GM23338 (cell line): ENCODE results near the gene UTP3.
"Not testable (repeated sequence)": the region's sequence is repeated elsewhere in the genome, so short reads cannot be mapped to it uniquely, and the experiment has no call there.

ENCODE experiments used
- CREB1 ChIP-seq: fragments of 250-450 bp; sonication (Bioruptor Pico); IDR thresholded peaks from 2 replicates; pipeline ENCODE4 v1.5.0; 2020; ENCODE audit warnings: low read depth, mild to moderate bottlenecking, moderate library complexity
- EZH2 ChIP-seq: fragments of 200-600 bp; sonication (generic); IDR thresholded peaks from one replicate; pipeline ENCODE4 v1.8.0; 2017; ENCODE audit warnings: antibody characterized with exemption, mild to moderate bottlenecking, low read depth; ENCODE audit not compliant: unreplicated experiment
- EZH2phosphoT487 ChIP-seq: fragments of 200-600 bp; sonication (generic); IDR thresholded peaks from one replicate; pipeline ENCODE4 v1.8.1; 2018; ENCODE audit warnings: antibody characterized with exemption; ENCODE audit not compliant: unreplicated experiment
- JUNB ChIP-seq: IDR thresholded peaks from one replicate; pipeline ENCODE4 v1.6.1; 2016; ENCODE audit warnings: antibody characterized with exemption; ENCODE audit not compliant: unreplicated experiment
- NANOG ChIP-seq: IDR thresholded peaks from 2 replicates; pipeline ENCODE4 v1.6.1; 2016; ENCODE audit warnings: antibody characterized with exemption, borderline replicate concordance
- POLR2AphosphoS5 ChIP-seq: IDR thresholded peaks from 2 replicates; pipeline ENCODE4 v1.6.1; 2016; ENCODE audit warnings: antibody characterized with exemption, low read depth
- STAT1 ChIP-seq: IDR thresholded peaks from one replicate; pipeline ENCODE4 v1.6.1; 2016; ENCODE audit warnings: antibody characterized with exemption; ENCODE audit not compliant: unreplicated experiment
- ZNF114 ChIP-seq: fragments of 250-450 bp; sonication (Bioruptor Pico); IDR thresholded peaks from 2 replicates; pipeline ENCODE4 v1.5.0; 2020; ENCODE audit warnings: mild to moderate bottlenecking, moderate library complexity
- ZNF331 ChIP-seq: fragments of 250-450 bp; sonication (Bioruptor Pico); IDR thresholded peaks from 2 replicates; pipeline ENCODE4 v1.5.0; 2020; ENCODE audit warnings: low read depth, mild to moderate bottlenecking, moderate library complexity
- TF ChIP-seq, protein P1 (sequence below), 2 experiments: fragments of 200-600 bp in 1 of 2; sonication (generic) in 1 of 2; conservative IDR thresholded peaks; 2 replicates each; pipeline versions ENCODE4 v1.5.1 to v1.6.1; 2016 to 2017; ENCODE audit warnings: antibody characterized with exemption in 2 of 2, low read depth in 2 of 2, mild to moderate bottlenecking in 2 of 2, moderate library complexity in 1 of 2
- TF ChIP-seq, protein P2 (sequence below): IDR thresholded peaks from one replicate; pipeline ENCODE4 v1.6.1; 2018; ENCODE audit warnings: antibody characterized with exemption; ENCODE audit not compliant: unreplicated experiment
- TF ChIP-seq, protein P3 (sequence below): IDR thresholded peaks from 2 replicates; pipeline ENCODE4 v1.6.1; 2016; ENCODE audit warnings: antibody characterized with exemption
- TF ChIP-seq, protein P4 (sequence below): fragments of 250-450 bp; sonication (Bioruptor Pico); IDR thresholded peaks from 2 replicates; pipeline ENCODE4 v1.5.0; 2020; ENCODE audit warnings: mild to moderate bottlenecking, moderate library complexity

DNA sequence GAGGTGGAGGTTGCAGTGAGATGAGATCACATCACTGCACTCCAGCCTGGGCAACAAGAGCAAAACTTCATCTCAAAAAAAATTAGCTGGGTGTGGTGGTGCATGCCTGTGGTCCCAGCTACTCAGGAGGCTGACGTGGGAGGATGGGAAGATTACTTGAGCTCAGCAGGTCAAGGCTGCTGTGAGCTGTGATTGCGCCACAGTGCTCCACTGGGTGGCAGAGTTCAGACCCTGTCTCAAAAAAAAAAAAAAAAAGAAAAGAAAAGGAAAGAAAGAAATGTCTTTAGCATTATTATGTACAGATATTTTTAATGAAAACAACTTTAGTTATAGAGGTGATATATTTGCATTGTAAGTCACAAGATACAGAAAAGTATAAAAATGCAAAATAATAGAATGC lies 47.6 kb downstream of the UTP3 start:
- TF ChIP-seq, protein P1, sequence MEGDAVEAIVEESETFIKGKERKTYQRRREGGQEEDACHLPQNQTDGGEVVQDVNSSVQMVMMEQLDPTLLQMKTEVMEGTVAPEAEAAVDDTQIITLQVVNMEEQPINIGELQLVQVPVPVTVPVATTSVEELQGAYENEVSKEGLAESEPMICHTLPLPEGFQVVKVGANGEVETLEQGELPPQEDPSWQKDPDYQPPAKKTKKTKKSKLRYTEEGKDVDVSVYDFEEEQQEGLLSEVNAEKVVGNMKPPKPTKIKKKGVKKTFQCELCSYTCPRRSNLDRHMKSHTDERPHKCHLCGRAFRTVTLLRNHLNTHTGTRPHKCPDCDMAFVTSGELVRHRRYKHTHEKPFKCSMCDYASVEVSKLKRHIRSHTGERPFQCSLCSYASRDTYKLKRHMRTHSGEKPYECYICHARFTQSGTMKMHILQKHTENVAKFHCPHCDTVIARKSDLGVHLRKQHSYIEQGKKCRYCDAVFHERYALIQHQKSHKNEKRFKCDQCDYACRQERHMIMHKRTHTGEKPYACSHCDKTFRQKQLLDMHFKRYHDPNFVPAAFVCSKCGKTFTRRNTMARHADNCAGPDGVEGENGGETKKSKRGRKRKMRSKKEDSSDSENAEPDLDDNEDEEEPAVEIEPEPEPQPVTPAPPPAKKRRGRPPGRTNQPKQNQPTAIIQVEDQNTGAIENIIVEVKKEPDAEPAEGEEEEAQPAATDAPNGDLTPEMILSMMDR (conservative IDR thresholded peaks at IDR 0.05; ENCODE audit: low read depth in 2 of 2), result peak; percentile 55
- not testable (repeated sequence) for TF ChIP-seq POLR2AphosphoS5; NANOG; CREB1 (CRISPR knock-in tag); EZH2; EZH2phosphoT487; STAT1; JUNB; ZNF114; ZNF331 (CRISPR knock-in tag)
- TF ChIP-seq, protein P2, sequence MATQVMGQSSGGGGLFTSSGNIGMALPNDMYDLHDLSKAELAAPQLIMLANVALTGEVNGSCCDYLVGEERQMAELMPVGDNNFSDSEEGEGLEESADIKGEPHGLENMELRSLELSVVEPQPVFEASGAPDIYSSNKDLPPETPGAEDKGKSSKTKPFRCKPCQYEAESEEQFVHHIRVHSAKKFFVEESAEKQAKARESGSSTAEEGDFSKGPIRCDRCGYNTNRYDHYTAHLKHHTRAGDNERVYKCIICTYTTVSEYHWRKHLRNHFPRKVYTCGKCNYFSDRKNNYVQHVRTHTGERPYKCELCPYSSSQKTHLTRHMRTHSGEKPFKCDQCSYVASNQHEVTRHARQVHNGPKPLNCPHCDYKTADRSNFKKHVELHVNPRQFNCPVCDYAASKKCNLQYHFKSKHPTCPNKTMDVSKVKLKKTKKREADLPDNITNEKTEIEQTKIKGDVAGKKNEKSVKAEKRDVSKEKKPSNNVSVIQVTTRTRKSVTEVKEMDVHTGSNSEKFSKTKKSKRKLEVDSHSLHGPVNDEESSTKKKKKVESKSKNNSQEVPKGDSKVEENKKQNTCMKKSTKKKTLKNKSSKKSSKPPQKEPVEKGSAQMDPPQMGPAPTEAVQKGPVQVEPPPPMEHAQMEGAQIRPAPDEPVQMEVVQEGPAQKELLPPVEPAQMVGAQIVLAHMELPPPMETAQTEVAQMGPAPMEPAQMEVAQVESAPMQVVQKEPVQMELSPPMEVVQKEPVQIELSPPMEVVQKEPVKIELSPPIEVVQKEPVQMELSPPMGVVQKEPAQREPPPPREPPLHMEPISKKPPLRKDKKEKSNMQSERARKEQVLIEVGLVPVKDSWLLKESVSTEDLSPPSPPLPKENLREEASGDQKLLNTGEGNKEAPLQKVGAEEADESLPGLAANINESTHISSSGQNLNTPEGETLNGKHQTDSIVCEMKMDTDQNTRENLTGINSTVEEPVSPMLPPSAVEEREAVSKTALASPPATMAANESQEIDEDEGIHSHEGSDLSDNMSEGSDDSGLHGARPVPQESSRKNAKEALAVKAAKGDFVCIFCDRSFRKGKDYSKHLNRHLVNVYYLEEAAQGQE, result not testable (repeated sequence)
- TF ChIP-seq, protein P3, sequence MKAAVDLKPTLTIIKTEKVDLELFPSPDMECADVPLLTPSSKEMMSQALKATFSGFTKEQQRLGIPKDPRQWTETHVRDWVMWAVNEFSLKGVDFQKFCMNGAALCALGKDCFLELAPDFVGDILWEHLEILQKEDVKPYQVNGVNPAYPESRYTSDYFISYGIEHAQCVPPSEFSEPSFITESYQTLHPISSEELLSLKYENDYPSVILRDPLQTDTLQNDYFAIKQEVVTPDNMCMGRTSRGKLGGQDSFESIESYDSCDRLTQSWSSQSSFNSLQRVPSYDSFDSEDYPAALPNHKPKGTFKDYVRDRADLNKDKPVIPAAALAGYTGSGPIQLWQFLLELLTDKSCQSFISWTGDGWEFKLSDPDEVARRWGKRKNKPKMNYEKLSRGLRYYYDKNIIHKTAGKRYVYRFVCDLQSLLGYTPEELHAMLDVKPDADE, result not testable (repeated sequence)
- TF ChIP-seq, protein P4, sequence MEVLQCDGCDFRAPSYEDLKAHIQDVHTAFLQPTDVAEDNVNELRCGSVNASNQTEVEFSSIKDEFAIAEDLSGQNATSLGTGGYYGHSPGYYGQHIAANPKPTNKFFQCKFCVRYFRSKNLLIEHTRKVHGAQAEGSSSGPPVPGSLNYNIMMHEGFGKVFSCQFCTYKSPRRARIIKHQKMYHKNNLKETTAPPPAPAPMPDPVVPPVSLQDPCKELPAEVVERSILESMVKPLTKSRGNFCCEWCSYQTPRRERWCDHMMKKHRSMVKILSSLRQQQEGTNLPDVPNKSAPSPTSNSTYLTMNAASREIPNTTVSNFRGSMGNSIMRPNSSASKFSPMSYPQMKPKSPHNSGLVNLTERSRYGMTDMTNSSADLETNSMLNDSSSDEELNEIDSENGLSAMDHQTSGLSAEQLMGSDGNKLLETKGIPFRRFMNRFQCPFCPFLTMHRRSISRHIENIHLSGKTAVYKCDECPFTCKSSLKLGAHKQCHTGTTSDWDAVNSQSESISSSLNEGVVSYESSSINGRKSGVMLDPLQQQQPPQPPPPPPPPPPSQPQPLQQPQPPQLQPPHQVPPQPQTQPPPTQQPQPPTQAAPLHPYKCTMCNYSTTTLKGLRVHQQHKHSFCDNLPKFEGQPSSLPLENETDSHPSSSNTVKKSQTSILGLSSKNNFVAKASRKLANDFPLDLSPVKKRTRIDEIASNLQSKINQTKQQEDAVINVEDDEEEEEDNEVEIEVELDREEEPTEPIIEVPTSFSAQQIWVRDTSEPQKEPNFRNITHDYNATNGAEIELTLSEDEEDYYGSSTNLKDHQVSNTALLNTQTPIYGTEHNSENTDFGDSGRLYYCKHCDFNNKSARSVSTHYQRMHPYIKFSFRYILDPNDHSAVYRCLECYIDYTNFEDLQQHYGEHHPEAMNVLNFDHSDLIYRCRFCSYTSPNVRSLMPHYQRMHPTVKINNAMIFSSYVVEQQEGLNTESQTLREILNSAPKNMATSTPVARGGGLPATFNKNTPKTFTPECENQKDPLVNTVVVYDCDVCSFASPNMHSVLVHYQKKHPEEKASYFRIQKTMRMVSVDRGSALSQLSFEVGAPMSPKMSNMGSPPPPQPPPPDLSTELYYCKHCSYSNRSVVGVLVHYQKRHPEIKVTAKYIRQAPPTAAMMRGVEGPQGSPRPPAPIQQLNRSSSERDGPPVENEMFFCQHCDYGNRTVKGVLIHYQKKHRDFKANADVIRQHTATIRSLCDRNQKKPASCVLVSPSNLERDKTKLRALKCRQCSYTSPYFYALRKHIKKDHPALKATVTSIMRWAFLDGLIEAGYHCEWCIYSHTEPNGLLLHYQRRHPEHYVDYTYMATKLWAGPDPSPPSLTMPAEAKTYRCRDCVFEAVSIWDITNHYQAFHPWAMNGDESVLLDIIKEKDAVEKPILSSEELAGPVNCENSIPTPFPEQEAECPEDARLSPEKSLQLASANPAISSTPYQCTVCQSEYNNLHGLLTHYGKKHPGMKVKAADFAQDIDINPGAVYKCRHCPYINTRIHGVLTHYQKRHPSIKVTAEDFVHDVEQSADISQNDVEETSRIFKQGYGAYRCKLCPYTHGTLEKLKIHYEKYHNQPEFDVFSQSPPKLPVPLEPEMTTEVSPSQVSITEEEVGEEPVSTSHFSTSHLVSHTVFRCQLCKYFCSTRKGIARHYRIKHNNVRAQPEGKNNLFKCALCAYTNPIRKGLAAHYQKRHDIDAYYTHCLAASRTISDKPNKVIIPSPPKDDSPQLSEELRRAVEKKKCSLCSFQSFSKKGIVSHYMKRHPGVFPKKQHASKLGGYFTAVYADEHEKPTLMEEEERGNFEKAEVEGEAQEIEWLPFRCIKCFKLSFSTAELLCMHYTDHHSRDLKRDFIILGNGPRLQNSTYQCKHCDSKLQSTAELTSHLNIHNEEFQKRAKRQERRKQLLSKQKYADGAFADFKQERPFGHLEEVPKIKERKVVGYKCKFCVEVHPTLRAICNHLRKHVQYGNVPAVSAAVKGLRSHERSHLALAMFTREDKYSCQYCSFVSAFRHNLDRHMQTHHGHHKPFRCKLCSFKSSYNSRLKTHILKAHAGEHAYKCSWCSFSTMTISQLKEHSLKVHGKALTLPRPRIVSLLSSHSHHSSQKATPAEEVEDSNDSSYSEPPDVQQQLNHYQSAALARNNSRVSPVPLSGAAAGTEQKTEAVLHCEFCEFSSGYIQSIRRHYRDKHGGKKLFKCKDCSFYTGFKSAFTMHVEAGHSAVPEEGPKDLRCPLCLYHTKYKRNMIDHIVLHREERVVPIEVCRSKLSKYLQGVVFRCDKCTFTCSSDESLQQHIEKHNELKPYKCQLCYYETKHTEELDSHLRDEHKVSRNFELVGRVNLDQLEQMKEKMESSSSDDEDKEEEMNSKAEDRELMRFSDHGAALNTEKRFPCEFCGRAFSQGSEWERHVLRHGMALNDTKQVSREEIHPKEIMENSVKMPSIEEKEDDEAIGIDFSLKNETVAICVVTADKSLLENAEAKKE (CRISPR knock-in tag), result not testable (repeated sequence)
